GM12891 (cell line): ENCODE measurements around the gene SMG6.

Experiments
- DNase-seq: peaks from one replicate; pipeline ENCODE4 v3.0.0; 2011; ENCODE audit warnings: low spot score; ENCODE audit not compliant: insufficient read length
- FAIRE-seq: peaks from 2 replicates; lab custom pipeline; 2011; peaks lifted over from hg19 to GRCh38; lab: Jason Lieb, UNC
- PAX5 ChIP-seq: IDR thresholded peaks from 2 replicates; pipeline ENCODE4 v1.6.1; 2011; ENCODE audit warnings: low read length, moderate library complexity, mild to moderate bottlenecking; ENCODE audit not compliant: insufficient read depth, severe bottlenecking
- POLR2A ChIP-seq: IDR thresholded peaks from 2 replicates; pipeline ENCODE4 v1.6.1; 2011; ENCODE audit warnings: low read depth, low read length, control low read depth
- POLR2AphosphoS5 ChIP-seq: IDR thresholded peaks from 2 replicates; pipeline ENCODE4 v1.6.1; 2011; ENCODE audit warnings: low read depth, low read length, control low read depth
- POU2F2 ChIP-seq: IDR thresholded peaks from 2 replicates; pipeline ENCODE4 v1.6.1; 2011; ENCODE audit warnings: low read depth, mild to moderate bottlenecking, control low read depth, low read length, moderate library complexity
- SPI1 ChIP-seq: IDR thresholded peaks from 2 replicates; pipeline ENCODE4 v1.6.1; 2011; ENCODE audit warnings: low read depth, low read length, control low read depth
- TAF1 ChIP-seq: IDR thresholded peaks from 2 replicates; pipeline ENCODE4 v1.6.1; 2011; ENCODE audit warnings: low read depth, low read length, control low read depth

Gene SMG6

DNA sequence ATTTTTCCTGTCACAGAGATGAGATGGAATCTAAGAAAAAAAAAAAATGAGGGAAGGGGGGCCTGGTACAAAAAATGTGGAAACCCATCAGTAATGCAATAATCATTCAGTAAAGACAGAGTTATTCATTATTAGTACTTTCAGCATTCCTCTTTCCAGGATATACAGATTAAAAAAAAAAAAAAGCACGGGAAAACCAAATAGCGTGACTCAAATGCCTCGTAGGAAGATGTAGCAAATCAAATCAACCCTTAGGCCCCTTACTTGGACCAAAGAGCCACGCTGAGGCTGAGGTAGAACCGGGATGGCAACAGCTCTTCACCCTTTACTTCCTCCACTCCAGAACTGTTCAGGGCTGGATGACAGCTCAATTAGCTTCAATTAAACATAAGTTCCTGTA lies 52.5 kb downstream of the SMG6 start:
- DNase-seq (no peak), FAIRE-seq (no peak)
- TF ChIP-seq SPI1, result no peak
- no peak for TF ChIP-seq POLR2AphosphoS5

DNA sequence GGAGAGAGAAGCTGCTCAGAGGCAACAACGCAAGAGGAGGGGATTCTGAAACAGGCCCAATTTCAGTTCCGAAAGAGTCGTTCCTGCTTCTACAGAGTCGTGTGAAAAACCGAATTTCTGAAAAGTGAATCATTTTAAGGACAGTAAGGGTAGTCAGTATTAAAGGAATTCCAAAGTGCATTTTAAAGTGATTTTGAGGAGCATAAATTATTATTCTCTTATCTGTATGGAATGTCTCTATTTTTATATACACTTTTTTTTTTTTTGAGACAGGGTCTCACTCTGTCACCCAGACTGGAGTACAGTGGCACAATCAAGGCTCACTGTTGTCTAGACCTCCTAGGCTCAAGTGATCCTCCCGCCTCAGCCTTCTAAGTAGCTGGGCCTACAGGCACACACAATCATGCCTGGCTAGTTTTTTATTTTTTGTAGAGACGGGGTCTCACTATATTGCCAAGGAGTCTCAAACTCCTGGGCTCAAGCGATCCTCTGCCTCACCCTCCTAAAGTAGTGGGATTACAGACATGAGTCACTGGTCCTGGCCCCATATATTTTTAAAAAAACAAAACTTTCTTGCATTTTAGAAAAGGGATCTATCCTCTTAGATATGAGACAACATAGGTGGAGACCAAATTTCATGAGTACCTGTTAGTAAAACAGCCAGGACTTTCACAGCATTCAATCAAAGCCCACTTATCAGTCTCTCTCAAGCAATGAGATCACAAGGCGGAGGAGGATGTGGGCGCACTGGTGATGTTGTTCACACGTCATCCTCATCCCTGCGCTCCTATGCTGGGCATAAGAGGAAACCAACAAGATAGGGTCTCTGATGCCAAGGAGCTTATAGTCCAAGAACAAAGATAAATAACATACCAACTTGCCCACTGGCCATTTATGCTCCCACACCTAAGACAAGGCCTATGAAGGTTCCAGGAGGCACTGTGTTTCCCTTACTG lies 53.2 kb downstream of the SMG6 start:
- TF ChIP-seq PAX5 (no peak), POLR2AphosphoS5 (no peak), POLR2A (no peak), POU2F2 (no peak), SPI1 (no peak), TAF1 (no peak)
- no peak for FAIRE-seq
- no peak for DNase-seq

DNA sequence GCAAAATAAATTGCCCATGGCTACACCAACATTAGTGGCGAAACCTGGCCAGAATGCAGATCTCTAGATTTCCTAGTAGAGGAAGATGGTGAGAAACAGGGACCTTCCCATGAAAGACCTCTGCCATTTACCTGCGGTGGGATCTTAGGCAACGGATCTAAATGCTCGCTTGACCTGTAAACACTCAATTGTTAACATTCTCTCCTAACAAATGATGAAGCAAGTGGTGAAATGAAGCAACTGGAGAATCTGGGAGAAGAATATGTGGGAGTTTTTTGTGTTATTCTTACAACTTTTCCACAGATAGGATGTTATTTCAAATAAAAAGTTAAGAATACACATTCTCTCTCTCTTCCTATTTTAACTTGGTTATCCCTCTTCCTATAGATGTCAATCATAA lies 56.6 kb downstream of the SMG6 start:
- no peak for TF ChIP-seq POLR2AphosphoS5
- no peak for DNase-seq
- no peak for FAIRE-seq

DNA sequence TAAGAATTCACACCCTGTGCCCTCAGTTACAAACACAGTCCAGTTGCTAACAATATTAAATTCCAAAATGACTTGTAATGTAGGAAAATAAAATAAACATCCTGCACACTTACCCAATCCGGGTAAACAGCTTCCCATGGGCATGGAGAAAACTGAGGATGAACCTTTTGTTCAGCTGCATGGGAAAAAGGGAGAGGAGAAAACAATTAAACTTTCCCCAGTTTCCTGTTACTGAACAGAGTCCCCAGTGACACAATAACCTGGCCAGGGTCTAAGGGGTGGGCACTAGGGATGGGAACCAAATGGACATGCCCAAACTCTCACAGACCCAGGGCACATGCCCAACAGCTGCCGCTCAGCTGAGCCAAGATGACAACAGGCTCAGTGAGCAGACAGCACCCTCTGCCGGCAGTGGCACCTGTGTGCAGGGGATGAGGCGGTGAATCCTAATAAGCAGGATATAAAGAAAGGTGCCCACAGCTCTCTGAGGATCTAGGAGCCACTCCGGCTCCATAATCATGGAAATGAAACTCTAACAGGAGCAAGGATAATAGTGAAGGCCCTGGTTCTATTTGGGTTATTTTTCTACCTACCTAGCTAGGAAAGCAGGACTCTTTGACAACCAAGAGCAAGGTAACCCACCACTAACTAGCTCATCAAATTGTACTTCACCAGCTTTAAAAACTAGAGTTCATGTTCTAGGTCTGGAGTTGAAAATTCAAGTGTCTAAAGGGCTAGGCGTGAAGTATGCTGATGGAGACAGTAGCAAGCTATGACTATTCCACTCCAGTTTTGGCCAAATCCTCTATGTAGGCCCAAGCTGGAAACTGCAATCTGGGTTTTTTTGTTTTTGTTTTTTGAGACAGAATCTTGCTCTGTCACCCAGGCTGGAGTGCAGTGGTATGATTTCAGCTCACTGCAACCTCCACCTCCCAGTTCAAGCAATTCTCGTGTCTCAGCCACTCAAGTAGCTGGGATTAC lies 58.8 kb downstream of the SMG6 start:
- no peak for TF ChIP-seq PAX5
- TF ChIP-seq POLR2A, result no peak
- no peak for TF ChIP-seq SPI1
- no peak for TF ChIP-seq POLR2AphosphoS5
- no peak for TF ChIP-seq POU2F2
- TF ChIP-seq TAF1, result no peak
- DNase-seq (peak; percentile 48), FAIRE-seq (peak; percentile 98)

DNA sequence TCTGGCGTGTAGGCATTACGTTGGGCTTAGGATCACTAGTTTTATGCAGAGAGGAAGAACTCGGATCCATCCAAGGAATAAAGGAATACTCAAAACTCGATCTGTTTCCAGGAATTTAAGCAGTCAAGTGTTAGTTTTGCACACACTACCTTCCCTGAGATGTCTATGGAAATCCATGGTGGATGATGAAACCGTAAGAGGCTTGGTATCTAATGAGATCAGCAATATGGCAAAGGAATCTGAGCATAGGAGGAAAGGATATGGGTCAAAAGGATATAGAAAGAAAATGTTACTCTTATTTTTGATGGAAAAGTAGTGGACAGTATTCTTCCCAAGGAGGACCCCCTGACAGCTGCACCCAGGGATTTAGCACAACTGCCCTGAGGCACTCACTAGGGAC lies 59.6 kb downstream of the SMG6 start:
- TF ChIP-seq POLR2AphosphoS5, result no peak
- TF ChIP-seq POU2F2, result no peak
- no peak for TF ChIP-seq SPI1
- TF ChIP-seq PAX5, result no peak
- no peak for TF ChIP-seq TAF1
- TF ChIP-seq POLR2A, result no peak
- DNase-seq, result no peak
- no peak for FAIRE-seq

DNA sequence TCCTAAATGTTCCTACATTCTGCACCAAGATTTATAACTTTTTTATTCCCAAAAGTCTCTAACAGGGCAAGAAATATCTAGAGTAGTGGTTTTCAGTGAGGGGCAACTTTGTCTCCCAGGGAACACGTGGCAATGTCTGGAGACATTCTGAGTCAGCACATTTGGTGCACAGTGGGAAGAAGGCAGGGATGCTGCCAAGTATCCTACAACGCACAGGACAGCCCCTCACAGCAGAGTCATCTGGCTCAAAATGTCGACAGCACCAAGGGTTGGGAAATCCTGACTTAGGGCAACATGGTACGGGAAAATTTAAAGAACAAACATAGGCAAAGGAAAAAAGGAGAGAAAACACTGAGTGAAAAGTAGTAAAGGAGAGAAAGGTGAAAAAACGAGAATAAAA lies 61.8 kb downstream of the SMG6 start:
- FAIRE-seq (no peak), DNase-seq (no peak)
- no peak for TF ChIP-seq POLR2AphosphoS5
- no peak for TF ChIP-seq POU2F2
- TF ChIP-seq SPI1, result no peak
- TF ChIP-seq PAX5, result no peak

- FAIRE-seq (peak; percentile 68), DNase-seq (no peak)
- TF ChIP-seq POLR2A (peak; percentile 24; the same call in 1 of the 2 replicates), POLR2AphosphoS5 (0 out of 2 replicates have a peak, but pooled peaks have one; percentile 3), TAF1 (no peak), POU2F2 (no peak)
Measured at GRCh38 chr17:2240541-2240940, 63.0 kb downstream of the SMG6 start.

DNA sequence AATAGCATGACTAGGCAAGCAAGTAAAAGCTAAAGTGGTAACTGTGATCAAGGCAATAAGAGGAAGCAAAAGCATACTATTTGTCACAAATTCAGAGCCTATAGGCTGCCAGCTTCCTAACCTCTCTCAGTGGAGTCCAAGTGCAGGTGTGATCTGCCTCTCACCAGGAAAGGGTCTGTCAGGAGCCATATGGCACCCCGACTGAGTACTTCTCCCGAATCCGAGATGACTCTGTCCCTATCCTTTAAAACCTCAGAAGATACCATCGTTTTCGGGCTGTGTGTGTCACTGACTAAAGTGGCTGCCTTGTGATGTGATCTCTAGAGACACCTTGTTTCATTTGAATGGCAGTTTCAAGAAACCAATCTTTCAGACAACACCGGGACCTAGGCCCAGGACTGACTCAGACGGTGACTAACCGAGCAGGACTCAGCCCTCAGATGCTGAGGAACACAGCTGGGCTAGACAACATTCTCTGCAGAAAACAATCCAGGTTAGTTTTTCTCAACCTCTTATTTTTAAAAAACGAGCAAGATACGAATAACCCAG lies 63.6 kb downstream of the SMG6 start:
- DNase-seq, result no peak
- TF ChIP-seq SPI1 (no peak), TAF1 (0 out of 2 replicates have a peak, but pooled peaks have one; percentile 24), POLR2AphosphoS5 (peak; percentile 78), PAX5 (no peak), POU2F2 (peak; percentile 48; the same call in 1 of the 2 replicates), POLR2A (peak; percentile 79)
- FAIRE-seq, result peak; percentile 97

DNA sequence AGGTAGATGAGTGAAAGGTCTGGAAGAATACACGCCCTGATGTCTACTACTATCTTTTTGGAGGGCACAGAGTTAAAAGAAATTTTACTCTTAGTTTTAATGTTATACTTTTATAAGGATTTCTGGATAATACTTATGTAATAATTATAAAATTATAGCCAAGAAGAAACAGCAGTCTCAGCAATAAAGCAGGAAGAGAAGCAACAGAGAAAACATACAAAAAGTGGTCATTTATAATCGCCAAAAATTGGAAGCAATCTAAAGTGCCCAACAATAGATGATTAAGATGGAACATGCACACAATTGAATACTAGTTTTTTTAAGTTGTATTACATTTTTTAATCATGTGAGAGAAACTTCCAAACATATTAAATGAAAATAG lies 64.4 kb downstream of the SMG6 start:
- TF ChIP-seq SPI1, result no peak
- no peak for TF ChIP-seq TAF1
- no peak for TF ChIP-seq POLR2A
- TF ChIP-seq PAX5, result no peak
- no peak for DNase-seq
- FAIRE-seq, result no peak
